Ishikawa (cell line): ENCODE measurements around the gene CCN2.
A peak's percentile ranks its signal among the peaks of the same experiment; 100 is the strongest.

Experiments used
- CEBPB ChIP-seq: IDR thresholded peaks from 2 replicates; pipeline ENCODE4 v1.6.1; 2012
- CREB1 ChIP-seq: IDR thresholded peaks from 2 replicates; pipeline ENCODE4 v1.6.1; 2012; ENCODE audit warnings: low read depth
- EGR1 ChIP-seq: IDR thresholded peaks from 2 replicates; pipeline ENCODE4 v1.6.1; 2012
- EP300 ChIP-seq: IDR thresholded peaks from 2 replicates; pipeline ENCODE4 v1.6.1; 2012; ENCODE audit warnings: borderline replicate concordance
- FOXM1 ChIP-seq: IDR thresholded peaks from 2 replicates; pipeline ENCODE4 v1.6.1; 2012; ENCODE audit warnings: low read depth, borderline replicate concordance
- MAX ChIP-seq: IDR thresholded peaks from 2 replicates; pipeline ENCODE4 v1.6.1; 2012
- NFIC ChIP-seq: IDR thresholded peaks from 2 replicates; pipeline ENCODE4 v1.6.1; 2012
- RAD21 ChIP-seq: IDR thresholded peaks from 2 replicates; pipeline ENCODE4 v1.6.1; 2012; ENCODE audit warnings: low read depth
- REST ChIP-seq: IDR thresholded peaks from 2 replicates; pipeline ENCODE4 v1.6.1; 2012; ENCODE audit warnings: low read depth, mild to moderate bottlenecking
- TAF1 ChIP-seq: IDR thresholded peaks from 2 replicates; pipeline ENCODE4 v1.6.1; 2012; ENCODE audit warnings: low read depth, mild to moderate bottlenecking
- TCF12 ChIP-seq: IDR thresholded peaks from 2 replicates; pipeline ENCODE4 v1.6.1; 2012; ENCODE audit warnings: low read depth
- TEAD4 ChIP-seq: IDR thresholded peaks from 2 replicates; pipeline ENCODE4 v1.6.1; 2012
- USF1 ChIP-seq: IDR thresholded peaks from 2 replicates; pipeline ENCODE4 v1.6.1; 2012
- YY1 ChIP-seq: IDR thresholded peaks from 2 replicates; pipeline ENCODE4 v1.6.1; 2012; ENCODE audit warnings: low read depth
- ZBTB7A ChIP-seq: IDR thresholded peaks from 2 replicates; pipeline ENCODE4 v1.6.1; 2012; ENCODE audit warnings: low read depth

The CCN2 gene

GRCh38 chr6:131981624-131981978 lies 30.4 kb upstream of the CCN2 start:
- TF ChIP-seq TAF1 = no peak
- TF ChIP-seq TEAD4 = no peak
- no peak for TF ChIP-seq YY1
- TF ChIP-seq MAX = no peak
- TF ChIP-seq EP300 = no peak

- no peak for TF ChIP-seq CREB1
- no peak for TF ChIP-seq ZBTB7A
- TF ChIP-seq USF1 = no peak
- no peak for TF ChIP-seq EP300
- TF ChIP-seq CEBPB = no peak
- no peak for TF ChIP-seq YY1
- TF ChIP-seq EGR1 = no peak
- no peak for TF ChIP-seq RAD21
- TF ChIP-seq TCF12 = no peak
- no peak for TF ChIP-seq TAF1
- TF ChIP-seq NFIC = no peak
- no peak for TF ChIP-seq MAX
- TF ChIP-seq TEAD4 = no peak
- TF ChIP-seq REST = no peak
These were observed 29.8 kb upstream of the CCN2 start for GRCh38 chr6:131980791-131981623.

GRCh38 chr6:131980338-131980790 lies 29.2 kb upstream of the CCN2 start:
- TF ChIP-seq TCF12 (no peak), REST (no peak), CEBPB (no peak), EGR1 (no peak), USF1 (no peak), TAF1 (no peak), ZBTB7A (no peak), CREB1 (no peak), MAX (no peak), FOXM1 (no peak)

- TF ChIP-seq RAD21 (no peak), NFIC (peak; percentile 39; the same call in 1 of the 2 replicates), REST (no peak), TEAD4 (peak; percentile 41; the same call in 1 of the 2 replicates), EP300 (no peak), YY1 (no peak)
These were observed 28.6 kb upstream of the CCN2 start for GRCh38 chr6:131979515-131980337.
